Ishikawa (cell line): ENCODE measurements around the gene TMEM196.

Source experiments
- CEBPB ChIP-seq: IDR thresholded peaks from 2 replicates; pipeline ENCODE4 v1.6.1; 2012
- CREB1 ChIP-seq: IDR thresholded peaks from 2 replicates; pipeline ENCODE4 v1.6.1; 2012; ENCODE audit warnings: low read depth
- EGR1 ChIP-seq: IDR thresholded peaks from 2 replicates; pipeline ENCODE4 v1.6.1; 2012
- EP300 ChIP-seq: IDR thresholded peaks from 2 replicates; pipeline ENCODE4 v1.6.1; 2012; ENCODE audit warnings: borderline replicate concordance
- FOXM1 ChIP-seq: IDR thresholded peaks from 2 replicates; pipeline ENCODE4 v1.6.1; 2012; ENCODE audit warnings: low read depth, borderline replicate concordance
- NFIC ChIP-seq: IDR thresholded peaks from 2 replicates; pipeline ENCODE4 v1.6.1; 2012
- RAD21 ChIP-seq: IDR thresholded peaks from 2 replicates; pipeline ENCODE4 v1.6.1; 2012; ENCODE audit warnings: low read depth
- TAF1 ChIP-seq: IDR thresholded peaks from 2 replicates; pipeline ENCODE4 v1.6.1; 2012; ENCODE audit warnings: low read depth, mild to moderate bottlenecking
- TCF12 ChIP-seq: IDR thresholded peaks from 2 replicates; pipeline ENCODE4 v1.6.1; 2012; ENCODE audit warnings: low read depth
- TEAD4 ChIP-seq: IDR thresholded peaks from 2 replicates; pipeline ENCODE4 v1.6.1; 2012
- YY1 ChIP-seq: IDR thresholded peaks from 2 replicates; pipeline ENCODE4 v1.6.1; 2012; ENCODE audit warnings: low read depth
- ZBTB7A ChIP-seq: IDR thresholded peaks from 2 replicates; pipeline ENCODE4 v1.6.1; 2012; ENCODE audit warnings: low read depth
- TF ChIP-seq, protein P1 (sequence below): IDR thresholded peaks from 2 replicates; pipeline ENCODE4 v1.6.1; 2012
- TF ChIP-seq, protein P2 (sequence below): IDR thresholded peaks from 2 replicates; pipeline ENCODE4 v1.6.1; 2012
- TF ChIP-seq, protein P3 (sequence below): IDR thresholded peaks from 2 replicates; pipeline ENCODE4 v1.6.1; 2012; ENCODE audit warnings: low read depth, mild to moderate bottlenecking

The TMEM196 gene

DNA sequence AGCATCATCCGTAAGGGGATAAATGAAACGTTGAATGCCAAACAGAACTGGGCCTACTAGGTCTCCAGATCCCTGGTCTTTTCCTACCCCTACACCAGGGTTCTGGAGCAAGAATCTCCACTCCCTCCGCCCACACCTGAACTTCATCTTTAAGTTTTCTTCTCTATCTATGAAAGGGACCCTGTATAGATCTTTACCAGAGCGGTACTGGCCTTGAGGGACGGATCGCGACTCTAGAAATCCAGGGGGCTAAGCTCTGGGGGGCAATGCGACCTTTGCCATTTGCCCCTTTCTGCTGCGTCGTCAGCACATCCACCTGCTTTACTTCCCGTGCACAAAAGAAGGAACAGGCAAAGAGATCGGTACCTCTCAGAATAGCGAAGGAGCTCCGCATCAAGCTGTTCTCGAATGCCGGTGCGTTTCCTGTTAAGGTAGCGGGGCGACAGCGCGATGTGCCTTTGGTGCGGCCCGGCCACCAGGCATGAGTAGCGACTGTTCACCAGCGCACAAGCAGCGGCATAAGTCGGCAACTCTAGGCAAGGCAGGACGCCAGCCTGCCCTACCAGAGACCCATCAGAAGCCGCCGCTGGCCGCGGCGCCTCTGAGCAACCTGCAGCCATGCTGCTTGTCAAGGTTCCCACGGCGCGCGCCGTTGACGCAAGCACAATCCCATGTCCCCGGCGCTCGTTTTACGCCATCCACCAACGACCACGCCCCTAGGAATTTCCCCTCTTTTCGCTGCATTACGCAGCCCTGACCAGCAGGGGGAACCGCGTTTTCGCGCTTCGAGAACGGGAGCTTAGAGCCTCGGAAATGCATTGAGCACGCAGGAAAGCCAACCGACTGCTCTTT is 64.8 kb downstream of the TMEM196 start, which contains the start of gene POLR1F:
TSS of gene POLR1F (minus strand) at position 641 of the 852 bp plus-strand sequence. CDS start at position 620, 21 bp downstream.
- TF ChIP-seq, protein P1, sequence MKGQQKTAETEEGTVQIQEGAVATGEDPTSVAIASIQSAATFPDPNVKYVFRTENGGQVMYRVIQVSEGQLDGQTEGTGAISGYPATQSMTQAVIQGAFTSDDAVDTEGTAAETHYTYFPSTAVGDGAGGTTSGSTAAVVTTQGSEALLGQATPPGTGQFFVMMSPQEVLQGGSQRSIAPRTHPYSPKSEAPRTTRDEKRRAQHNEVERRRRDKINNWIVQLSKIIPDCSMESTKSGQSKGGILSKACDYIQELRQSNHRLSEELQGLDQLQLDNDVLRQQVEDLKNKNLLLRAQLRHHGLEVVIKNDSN: no peak
- TF ChIP-seq EP300: no peak
- TF ChIP-seq TCF12: peak; percentile 69
- TF ChIP-seq YY1: peak; percentile 91
- TF ChIP-seq, protein P2, sequence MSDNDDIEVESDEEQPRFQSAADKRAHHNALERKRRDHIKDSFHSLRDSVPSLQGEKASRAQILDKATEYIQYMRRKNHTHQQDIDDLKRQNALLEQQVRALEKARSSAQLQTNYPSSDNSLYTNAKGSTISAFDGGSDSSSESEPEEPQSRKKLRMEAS: peak; percentile 96
- TF ChIP-seq TAF1: peak; percentile 83
- peak; percentile 98 for TF ChIP-seq CREB1
- no peak for TF ChIP-seq FOXM1
- TF ChIP-seq NFIC: no peak
- TF ChIP-seq, protein P3, sequence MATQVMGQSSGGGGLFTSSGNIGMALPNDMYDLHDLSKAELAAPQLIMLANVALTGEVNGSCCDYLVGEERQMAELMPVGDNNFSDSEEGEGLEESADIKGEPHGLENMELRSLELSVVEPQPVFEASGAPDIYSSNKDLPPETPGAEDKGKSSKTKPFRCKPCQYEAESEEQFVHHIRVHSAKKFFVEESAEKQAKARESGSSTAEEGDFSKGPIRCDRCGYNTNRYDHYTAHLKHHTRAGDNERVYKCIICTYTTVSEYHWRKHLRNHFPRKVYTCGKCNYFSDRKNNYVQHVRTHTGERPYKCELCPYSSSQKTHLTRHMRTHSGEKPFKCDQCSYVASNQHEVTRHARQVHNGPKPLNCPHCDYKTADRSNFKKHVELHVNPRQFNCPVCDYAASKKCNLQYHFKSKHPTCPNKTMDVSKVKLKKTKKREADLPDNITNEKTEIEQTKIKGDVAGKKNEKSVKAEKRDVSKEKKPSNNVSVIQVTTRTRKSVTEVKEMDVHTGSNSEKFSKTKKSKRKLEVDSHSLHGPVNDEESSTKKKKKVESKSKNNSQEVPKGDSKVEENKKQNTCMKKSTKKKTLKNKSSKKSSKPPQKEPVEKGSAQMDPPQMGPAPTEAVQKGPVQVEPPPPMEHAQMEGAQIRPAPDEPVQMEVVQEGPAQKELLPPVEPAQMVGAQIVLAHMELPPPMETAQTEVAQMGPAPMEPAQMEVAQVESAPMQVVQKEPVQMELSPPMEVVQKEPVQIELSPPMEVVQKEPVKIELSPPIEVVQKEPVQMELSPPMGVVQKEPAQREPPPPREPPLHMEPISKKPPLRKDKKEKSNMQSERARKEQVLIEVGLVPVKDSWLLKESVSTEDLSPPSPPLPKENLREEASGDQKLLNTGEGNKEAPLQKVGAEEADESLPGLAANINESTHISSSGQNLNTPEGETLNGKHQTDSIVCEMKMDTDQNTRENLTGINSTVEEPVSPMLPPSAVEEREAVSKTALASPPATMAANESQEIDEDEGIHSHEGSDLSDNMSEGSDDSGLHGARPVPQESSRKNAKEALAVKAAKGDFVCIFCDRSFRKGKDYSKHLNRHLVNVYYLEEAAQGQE: no peak
- TF ChIP-seq RAD21: peak; percentile 77
- TF ChIP-seq CEBPB: no peak
- TF ChIP-seq EGR1: no peak
- TF ChIP-seq ZBTB7A: no peak
- peak; percentile 64; the same call in 1 of the 2 replicates for TF ChIP-seq TEAD4

DNA sequence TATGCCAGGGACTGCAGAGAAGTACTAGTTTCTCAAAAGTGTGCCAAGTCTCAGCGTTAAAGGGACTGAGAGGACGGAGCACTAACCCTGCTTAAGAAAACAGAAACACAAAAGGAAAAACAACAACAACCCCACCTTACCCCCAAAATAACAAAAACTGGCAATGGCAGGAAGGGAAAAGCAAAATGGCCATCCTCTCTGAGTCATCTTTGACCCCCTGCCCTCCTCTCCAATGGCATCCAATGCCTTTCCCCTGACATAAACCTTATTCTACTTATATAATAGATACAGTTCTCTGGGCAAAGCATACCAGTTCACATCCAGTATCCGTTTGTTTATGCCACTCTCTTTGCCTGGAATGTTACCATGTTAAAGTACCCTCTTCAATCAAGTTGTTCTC is 66.2 kb downstream of the TMEM196 start:
- TF ChIP-seq CREB1 (no peak), TCF12 (no peak), CEBPB (no peak), TAF1 (no peak), TEAD4 (no peak), EGR1 (no peak), EP300 (no peak), ZBTB7A (no peak), NFIC (no peak), YY1 (no peak), FOXM1 (no peak)
- TF ChIP-seq, protein P1: no peak
- TF ChIP-seq, protein P3: no peak
- TF ChIP-seq, protein P2: no peak

DNA sequence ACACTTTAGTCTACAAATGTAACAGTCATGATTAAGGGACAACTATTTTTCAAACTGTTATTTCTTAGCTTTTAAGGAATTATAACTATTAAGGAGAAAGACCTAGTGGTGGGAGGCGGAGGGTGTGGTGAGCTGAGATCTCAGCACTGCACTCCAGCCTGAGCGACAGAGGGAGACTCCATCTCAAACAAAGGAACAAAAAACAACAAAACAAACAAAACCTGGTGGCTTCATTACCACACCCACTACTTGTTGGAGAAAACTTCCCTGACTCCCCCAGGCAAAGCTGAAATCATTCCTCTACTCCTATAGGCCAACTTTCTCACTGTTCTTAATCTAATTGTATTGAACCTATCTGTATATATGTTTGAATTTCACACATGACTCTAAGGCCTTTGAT is 67.8 kb downstream of the TMEM196 start:
- TF ChIP-seq TEAD4 (no peak), ZBTB7A (no peak)

DNA sequence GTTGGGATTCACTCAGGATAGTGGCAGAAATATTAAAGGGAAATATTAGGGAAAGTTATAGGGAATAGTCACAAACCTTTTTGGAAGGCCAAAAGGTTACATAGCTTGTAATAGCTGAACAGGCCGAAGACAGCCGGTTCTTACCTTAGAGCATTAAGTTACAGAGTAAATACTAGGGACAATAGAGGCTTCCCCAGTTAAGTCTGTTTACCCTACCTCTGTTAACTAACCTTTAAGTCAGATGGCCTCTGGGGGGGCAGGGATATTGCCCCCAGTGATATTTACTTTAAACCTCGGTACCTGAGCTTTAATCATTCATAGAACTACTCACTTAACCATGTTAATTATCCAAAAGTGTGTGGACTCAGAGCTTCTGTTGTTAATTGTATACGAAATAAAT is 71.9 kb downstream of the TMEM196 start:
- no peak for TF ChIP-seq CREB1
- no peak for TF ChIP-seq YY1
- no peak for TF ChIP-seq EGR1

DNA sequence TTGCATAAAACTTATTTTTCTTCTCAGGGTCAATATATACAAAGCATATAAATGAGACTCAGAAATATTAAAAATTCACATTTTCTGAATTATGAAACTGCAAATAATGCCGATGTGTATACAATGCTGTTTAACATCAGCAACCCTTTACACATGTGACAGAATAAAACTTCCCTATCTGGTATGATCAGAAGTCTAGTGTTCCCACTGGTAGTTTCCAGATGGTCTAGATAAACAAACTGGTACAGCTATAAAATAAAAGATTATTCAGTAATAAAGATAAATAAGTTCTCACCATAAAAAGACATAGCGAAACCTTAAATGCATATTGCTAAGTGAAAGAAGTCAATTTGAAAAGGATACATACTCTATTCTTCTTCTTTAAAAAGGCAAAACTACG is 72.5 kb downstream of the TMEM196 start:
- TF ChIP-seq YY1: no peak
- no peak for TF ChIP-seq CEBPB
- no peak for TF ChIP-seq EGR1
- TF ChIP-seq, protein P3: no peak
- no peak for TF ChIP-seq TEAD4
